HepG2 (cell line): ENCODE data around the gene TRMT1. TPM values are rescaled to one million over a fixed set of nuclear protein-coding genes. Genes with fewer than 3 reads are reported as not detected.

ENCODE experiments used
- AGO1 ChIP-seq: fragments of 200-400 bp; formaldehyde crosslinking; IDR thresholded peaks from 2 replicates; pipeline ENCODE4 v1.6.1; 2017; ENCODE audit warnings: mild to moderate bottlenecking, low read depth, low read length, moderate library complexity; ENCODE audit not compliant: poor library complexity, severe bottlenecking
- MAFK ChIP-seq, 2 experiments: IDR thresholded peaks in 1 of 2; conservative IDR thresholded peaks in 1 of 2; 2 replicates each; pipeline ENCODE4 v1.6.1; 2011; ENCODE audit warnings: improper control_type of control experiment in 2 of 2, low read length in 2 of 2
- NR2F2 ChIP-seq: IDR thresholded peaks from 2 replicates; pipeline ENCODE4 v1.6.1; 2012; ENCODE audit warnings: low read depth, inconsistent platforms, borderline replicate concordance
- PAF1 ChIP-seq: IDR thresholded peaks from 2 replicates; pipeline ENCODE4 v1.6.1; 2016; ENCODE audit warnings: missing genetic modification reagents, missing compliant biosample characterization
- PAWR ChIP-seq: sonication (generic); formaldehyde crosslinking; IDR thresholded peaks from 2 replicates; pipeline ENCODE4 v1.4.0; 2020; ENCODE audit warnings: missing genetic modification reagents, mild to moderate bottlenecking, borderline replicate concordance
- SRSF4 ChIP-seq: fragments of 200-400 bp; formaldehyde crosslinking; IDR thresholded peaks from one replicate; pipeline ENCODE4 v1.6.1; 2018; ENCODE audit warnings: mild to moderate bottlenecking, low read depth, low read length, moderate library complexity; ENCODE audit not compliant: poor library complexity, severe bottlenecking
- ZFP36 ChIP-seq: fragments of 150-350 bp; IDR thresholded peaks from 2 replicates; pipeline ENCODE4 v1.6.1; 2018; ENCODE audit warnings: borderline replicate concordance, low read length, low read depth; ENCODE audit not compliant: partially characterized antibody
- ZNF468 ChIP-seq: sonication (generic); formaldehyde crosslinking; IDR thresholded peaks from 2 replicates; pipeline ENCODE4 v1.8.0; 2022; ENCODE audit warnings: mild to moderate bottlenecking, moderate library complexity, missing genetic modification reagents
- ZNF552 ChIP-seq: sonication (generic); formaldehyde crosslinking; IDR thresholded peaks from 2 replicates; pipeline ENCODE4 v1.9.0; 2022; ENCODE audit warnings: missing genetic modification reagents, mild to moderate bottlenecking, borderline replicate concordance
- polyA plus RNA-seq, 8 experiments: library from polyadenylated mRNA; depleted of rRNA in 3 of 8; stranded (reverse) in 7 of 8; unstranded in 1 of 8; fragments of >200 nt; fragmentation: Illumina TruSeq in 4 of 8; extraction: Trizol in 4 of 8; gene quantifications; 2 replicates each; pipeline versions ENCODE4 v1.2.1 to v1.2.3, GENCODE V29; 2011 to 2016; ENCODE audit warnings: low read depth in 4 of 8, missing spikeins in 1 of 8, mixed read lengths in 1 of 8; ENCODE audit not compliant: insufficient read depth in 1 of 8
- total RNA-seq, 5 experiments: library from RNA; depleted of rRNA; stranded (reverse); fragments of >200 nt; fragmentation: Illumina TruSeq; extraction: Trizol; gene quantifications; 2 replicates each; pipeline ENCODE4 v1.2.3, GENCODE V29; 2016; ENCODE audit warnings: low read depth in 1 of 5
- TF ChIP-seq, protein P1 (sequence below): sonication (generic); formaldehyde crosslinking; IDR thresholded peaks from 2 replicates; pipeline ENCODE4 v1.4.0; 2020; ENCODE audit warnings: missing genetic modification reagents
- TF ChIP-seq, protein P2 (sequence below): sonication (generic); formaldehyde crosslinking; IDR thresholded peaks from 2 replicates; pipeline ENCODE4 v1.4.0; 2020; ENCODE audit warnings: low read depth, mild to moderate bottlenecking, missing genetic modification reagents
- TF ChIP-seq, protein P3 (sequence below): IDR thresholded peaks from 2 replicates; pipeline ENCODE4 v1.6.1; 2016; ENCODE audit warnings: missing compliant biosample characterization, missing genetic modification reagents, borderline replicate concordance
- TF ChIP-seq, protein P4 (sequence below): sonication (generic); formaldehyde crosslinking; IDR thresholded peaks from 2 replicates; pipeline ENCODE4 v1.4.0; 2020; ENCODE audit warnings: mild to moderate bottlenecking, missing genetic modification reagents, borderline replicate concordance
- TF ChIP-seq, protein P5 (sequence below): sonication (generic); formaldehyde crosslinking; IDR thresholded peaks from 2 replicates; pipeline ENCODE4 v1.4.0; 2020; ENCODE audit warnings: missing genetic modification reagents, borderline replicate concordance
- TF ChIP-seq, protein P6 (sequence below): sonication (generic); formaldehyde crosslinking; IDR thresholded peaks from 2 replicates; pipeline ENCODE4 v1.5.0; 2020; ENCODE audit warnings: missing genetic modification reagents, mild to moderate bottlenecking, borderline replicate concordance

The TRMT1 gene
- total and polyA plus RNA-seq, 2 of the 13 experiments (the other 11 are each of a cell fraction or from before 2014, with no cell fraction given) = 35.5 to 44.1 TPM

DNA sequence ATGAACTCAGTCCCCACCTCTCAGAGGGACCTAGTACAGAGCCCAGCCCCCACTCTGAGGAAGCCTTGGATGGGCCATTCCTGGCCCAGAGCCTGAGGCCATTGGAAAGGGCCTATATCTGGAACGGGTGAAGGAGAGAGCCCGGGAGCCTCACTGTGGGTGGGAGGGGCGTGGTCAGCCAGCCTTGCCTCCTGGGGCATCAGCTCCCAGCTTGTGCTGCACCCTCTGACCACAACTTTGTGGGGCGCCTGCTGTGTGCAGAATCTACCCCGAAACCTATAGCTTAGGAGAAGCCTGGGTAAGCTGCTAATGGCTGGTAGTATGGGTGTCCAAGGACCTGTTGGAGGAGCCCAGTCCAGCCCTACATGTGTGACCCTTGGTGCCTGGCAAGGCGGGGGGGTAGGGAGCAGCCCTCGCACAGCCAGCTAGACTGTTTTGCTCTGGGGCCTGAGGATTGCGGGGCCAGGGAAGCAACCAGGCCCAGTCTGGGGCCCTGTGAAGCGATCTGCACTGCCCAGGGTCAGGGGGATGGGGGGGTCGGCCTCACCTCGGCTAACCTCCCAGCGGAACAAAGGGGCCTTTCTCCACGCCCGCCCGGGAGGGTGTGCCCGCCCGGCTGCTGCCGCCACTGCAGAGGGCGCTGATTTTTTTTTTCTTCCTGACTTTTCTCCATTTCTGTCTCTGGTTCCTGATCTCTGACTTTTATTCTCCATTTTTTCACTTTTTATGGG is 56.1 kb downstream of the TRMT1 start (continued):
- TF ChIP-seq, protein P1, sequence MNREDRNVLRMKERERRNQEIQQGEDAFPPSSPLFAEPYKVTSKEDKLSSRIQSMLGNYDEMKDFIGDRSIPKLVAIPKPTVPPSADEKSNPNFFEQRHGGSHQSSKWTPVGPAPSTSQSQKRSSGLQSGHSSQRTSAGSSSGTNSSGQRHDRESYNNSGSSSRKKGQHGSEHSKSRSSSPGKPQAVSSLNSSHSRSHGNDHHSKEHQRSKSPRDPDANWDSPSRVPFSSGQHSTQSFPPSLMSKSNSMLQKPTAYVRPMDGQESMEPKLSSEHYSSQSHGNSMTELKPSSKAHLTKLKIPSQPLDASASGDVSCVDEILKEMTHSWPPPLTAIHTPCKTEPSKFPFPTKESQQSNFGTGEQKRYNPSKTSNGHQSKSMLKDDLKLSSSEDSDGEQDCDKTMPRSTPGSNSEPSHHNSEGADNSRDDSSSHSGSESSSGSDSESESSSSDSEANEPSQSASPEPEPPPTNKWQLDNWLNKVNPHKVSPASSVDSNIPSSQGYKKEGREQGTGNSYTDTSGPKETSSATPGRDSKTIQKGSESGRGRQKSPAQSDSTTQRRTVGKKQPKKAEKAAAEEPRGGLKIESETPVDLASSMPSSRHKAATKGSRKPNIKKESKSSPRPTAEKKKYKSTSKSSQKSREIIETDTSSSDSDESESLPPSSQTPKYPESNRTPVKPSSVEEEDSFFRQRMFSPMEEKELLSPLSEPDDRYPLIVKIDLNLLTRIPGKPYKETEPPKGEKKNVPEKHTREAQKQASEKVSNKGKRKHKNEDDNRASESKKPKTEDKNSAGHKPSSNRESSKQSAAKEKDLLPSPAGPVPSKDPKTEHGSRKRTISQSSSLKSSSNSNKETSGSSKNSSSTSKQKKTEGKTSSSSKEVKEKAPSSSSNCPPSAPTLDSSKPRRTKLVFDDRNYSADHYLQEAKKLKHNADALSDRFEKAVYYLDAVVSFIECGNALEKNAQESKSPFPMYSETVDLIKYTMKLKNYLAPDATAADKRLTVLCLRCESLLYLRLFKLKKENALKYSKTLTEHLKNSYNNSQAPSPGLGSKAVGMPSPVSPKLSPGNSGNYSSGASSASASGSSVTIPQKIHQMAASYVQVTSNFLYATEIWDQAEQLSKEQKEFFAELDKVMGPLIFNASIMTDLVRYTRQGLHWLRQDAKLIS (CRISPR knock-in tag) = 0 out of 2 replicates have a peak, but pooled peaks have one; percentile 36
- TF ChIP-seq PAF1 (CRISPR knock-in tag) (no peak), ZNF552 (CRISPR knock-in tag) (no peak), PAWR (CRISPR knock-in tag) (no peak), ZFP36 (no peak), MAFK (conservative IDR thresholded peaks at IDR 0.05 in 1 of 2, IDR thresholded peaks at IDR 0.05 in 1 of 2; ENCODE audit: low read length in 2 of 2) (no peak), NR2F2 (peak; percentile 40; the same call in 1 of the 2 replicates), ZNF468 (CRISPR knock-in tag) (no peak), AGO1 (no peak), SRSF4 (no peak)
- TF ChIP-seq, protein P2, sequence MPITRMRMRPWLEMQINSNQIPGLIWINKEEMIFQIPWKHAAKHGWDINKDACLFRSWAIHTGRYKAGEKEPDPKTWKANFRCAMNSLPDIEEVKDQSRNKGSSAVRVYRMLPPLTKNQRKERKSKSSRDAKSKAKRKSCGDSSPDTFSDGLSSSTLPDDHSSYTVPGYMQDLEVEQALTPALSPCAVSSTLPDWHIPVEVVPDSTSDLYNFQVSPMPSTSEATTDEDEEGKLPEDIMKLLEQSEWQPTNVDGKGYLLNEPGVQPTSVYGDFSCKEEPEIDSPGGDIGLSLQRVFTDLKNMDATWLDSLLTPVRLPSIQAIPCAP (CRISPR knock-in tag) = no peak
- TF ChIP-seq, protein P3, sequence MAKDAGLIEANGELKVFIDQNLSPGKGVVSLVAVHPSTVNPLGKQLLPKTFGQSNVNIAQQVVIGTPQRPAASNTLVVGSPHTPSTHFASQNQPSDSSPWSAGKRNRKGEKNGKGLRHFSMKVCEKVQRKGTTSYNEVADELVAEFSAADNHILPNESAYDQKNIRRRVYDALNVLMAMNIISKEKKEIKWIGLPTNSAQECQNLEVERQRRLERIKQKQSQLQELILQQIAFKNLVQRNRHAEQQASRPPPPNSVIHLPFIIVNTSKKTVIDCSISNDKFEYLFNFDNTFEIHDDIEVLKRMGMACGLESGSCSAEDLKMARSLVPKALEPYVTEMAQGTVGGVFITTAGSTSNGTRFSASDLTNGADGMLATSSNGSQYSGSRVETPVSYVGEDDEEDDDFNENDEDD (CRISPR knock-in tag) = peak; percentile 46; the same call in 1 of the 2 replicates
- TF ChIP-seq, protein P4, sequence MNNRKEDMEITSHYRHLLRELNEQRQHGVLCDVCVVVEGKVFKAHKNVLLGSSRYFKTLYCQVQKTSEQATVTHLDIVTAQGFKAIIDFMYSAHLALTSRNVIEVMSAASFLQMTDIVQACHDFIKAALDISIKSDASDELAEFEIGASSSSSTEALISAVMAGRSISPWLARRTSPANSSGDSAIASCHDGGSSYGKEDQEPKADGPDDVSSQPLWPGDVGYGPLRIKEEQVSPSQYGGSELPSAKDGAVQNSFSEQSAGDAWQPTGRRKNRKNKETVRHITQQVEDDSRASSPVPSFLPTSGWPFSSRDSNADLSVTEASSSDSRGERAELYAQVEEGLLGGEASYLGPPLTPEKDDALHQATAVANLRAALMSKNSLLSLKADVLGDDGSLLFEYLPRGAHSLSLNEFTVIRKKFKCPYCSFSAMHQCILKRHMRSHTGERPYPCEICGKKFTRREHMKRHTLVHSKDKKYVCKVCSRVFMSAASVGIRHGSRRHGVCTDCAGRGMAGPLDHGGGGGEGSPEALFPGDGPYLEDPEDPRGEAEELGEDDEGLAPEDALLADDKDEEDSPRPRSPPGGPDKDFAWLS = no peak
- TF ChIP-seq, protein P5, sequence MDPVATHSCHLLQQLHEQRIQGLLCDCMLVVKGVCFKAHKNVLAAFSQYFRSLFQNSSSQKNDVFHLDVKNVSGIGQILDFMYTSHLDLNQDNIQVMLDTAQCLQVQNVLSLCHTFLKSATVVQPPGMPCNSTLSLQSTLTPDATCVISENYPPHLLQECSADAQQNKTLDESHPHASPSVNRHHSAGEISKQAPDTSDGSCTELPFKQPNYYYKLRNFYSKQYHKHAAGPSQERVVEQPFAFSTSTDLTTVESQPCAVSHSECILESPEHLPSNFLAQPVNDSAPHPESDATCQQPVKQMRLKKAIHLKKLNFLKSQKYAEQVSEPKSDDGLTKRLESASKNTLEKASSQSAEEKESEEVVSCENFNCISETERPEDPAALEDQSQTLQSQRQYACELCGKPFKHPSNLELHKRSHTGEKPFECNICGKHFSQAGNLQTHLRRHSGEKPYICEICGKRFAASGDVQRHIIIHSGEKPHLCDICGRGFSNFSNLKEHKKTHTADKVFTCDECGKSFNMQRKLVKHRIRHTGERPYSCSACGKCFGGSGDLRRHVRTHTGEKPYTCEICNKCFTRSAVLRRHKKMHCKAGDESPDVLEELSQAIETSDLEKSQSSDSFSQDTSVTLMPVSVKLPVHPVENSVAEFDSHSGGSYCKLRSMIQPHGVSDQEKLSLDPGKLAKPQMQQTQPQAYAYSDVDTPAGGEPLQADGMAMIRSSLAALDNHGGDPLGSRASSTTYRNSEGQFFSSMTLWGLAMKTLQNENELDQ = no peak
- TF ChIP-seq, protein P6, sequence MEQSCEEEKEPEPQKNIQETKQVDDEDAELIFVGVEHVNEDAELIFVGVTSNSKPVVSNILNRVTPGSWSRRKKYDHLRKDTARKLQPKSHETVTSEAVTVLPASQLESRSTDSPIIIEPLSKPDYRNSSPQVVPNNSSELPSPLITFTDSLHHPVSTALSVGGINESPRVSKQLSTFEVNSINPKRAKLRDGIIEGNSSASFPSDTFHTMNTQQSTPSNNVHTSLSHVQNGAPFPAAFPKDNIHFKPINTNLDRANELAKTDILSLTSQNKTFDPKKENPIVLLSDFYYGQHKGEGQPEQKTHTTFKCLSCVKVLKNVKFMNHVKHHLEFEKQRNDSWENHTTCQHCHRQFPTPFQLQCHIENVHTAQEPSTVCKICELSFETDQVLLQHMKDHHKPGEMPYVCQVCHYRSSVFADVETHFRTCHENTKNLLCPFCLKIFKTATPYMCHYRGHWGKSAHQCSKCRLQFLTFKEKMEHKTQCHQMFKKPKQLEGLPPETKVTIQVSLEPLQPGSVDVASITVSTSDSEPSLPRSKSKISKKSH (CRISPR knock-in tag) = no peak
